Spleen (tissue), 11 donors: Measurements from ENCODE around the gene TCEAL3. TPM values are rescaled to one million over a fixed set of nuclear protein-coding genes. Genes with fewer than 3 reads are reported as not detected.
A peak's percentile ranks its signal among the peaks of the same experiment; 100 is the strongest.

ENCODE experiments used
- DNase-seq: peaks from one replicate; pipeline ENCODE4 v3.0.0-alpha.2; 2020
- H3K27ac ChIP-seq, 8 donors: fragments of 200-600 bp; sonication (generic) in 7 of 8; 1 replicate in 4 of 8; 2 replicates in 4 of 8; pipeline versions ENCODE4 v1.5.0 to v1.8.0; 2016 to 2021; ENCODE audit warnings: inconsistent platforms in 4 of 8, mild to moderate bottlenecking in 4 of 8, moderate library complexity in 1 of 8
- H3K27me3 ChIP-seq, 7 donors: fragments of 200-600 bp; sonication (generic) in 6 of 7; replicated peaks in 1 of 7; 1 replicate in 4 of 7; 2 replicates in 3 of 7; pipeline versions ENCODE4 v1.5.0 to v1.8.0; 2016 to 2021; ENCODE audit warnings: inconsistent platforms in 3 of 7, mild to moderate bottlenecking in 1 of 7
- H3K36me3 ChIP-seq, 6 donors: fragments of 200-600 bp; sonication (generic) in 5 of 6; 1 replicate in 4 of 6; 2 replicates in 2 of 6; pipeline versions ENCODE4 v1.5.0 to v1.8.0; 2016 to 2021; ENCODE audit warnings: inconsistent platforms in 2 of 6
- H3K4me1 ChIP-seq, 6 donors: fragments of 200-600 bp; sonication (generic) in 5 of 6; 1 replicate in 3 of 6; 2 replicates in 3 of 6; pipeline versions ENCODE4 v1.5.0 to v1.8.0; 2016 to 2021; ENCODE audit warnings: inconsistent platforms in 3 of 6
- H3K4me3 ChIP-seq, 8 donors: fragments of 200-600 bp; sonication (generic) in 7 of 8; 1 replicate in 4 of 8; 2 replicates in 4 of 8; pipeline versions ENCODE4 v1.5.0 to v1.8.0; 2016 to 2021; ENCODE audit warnings: inconsistent platforms in 4 of 8, mild to moderate bottlenecking in 4 of 8, moderate library complexity in 2 of 8
- H3K9me3 ChIP-seq, 8 donors: fragments of 200-600 bp; sonication (generic) in 7 of 8; 1 replicate in 4 of 8; 2 replicates in 4 of 8; pipeline versions ENCODE4 v1.5.0 to v1.8.0; 2016 to 2021; ENCODE audit warnings: inconsistent platforms in 4 of 8
- POLR2A ChIP-seq, 3 donors: fragments of 450-650 bp; IDR thresholded peaks; one replicate each; pipeline ENCODE4 v1.5.1; 2017; ENCODE audit warnings: antibody characterized with exemption in 3 of 3, mild to moderate bottlenecking in 1 of 3
- POLR2AphosphoS5 ChIP-seq, 3 donors: sonication (generic); formaldehyde crosslinking; IDR thresholded peaks; one replicate each; pipeline ENCODE4 v1.5.1; 2017; ENCODE audit warnings: antibody characterized with exemption in 3 of 3
- WGBS, 5 donors: extraction: QIAGEN DNeasy Blood & Tissue Kit in 3 of 5; methylation state at CpG; one replicate each; pipeline versions ENCODE4 v1.1.5 to v1.1.7; 2013 to 2018; 5-methylcytosine and 5-hydroxymethylcytosine counted together
- intact Hi-C: fragments of 100-400 bp; cut with DNase I; formaldehyde crosslinking; loops from one replicate; pipeline ENCODE4 v1.15.0; 2023; ENCODE audit warnings: low total_unique reads
- polyA plus RNA-seq, 3 donors: library from polyadenylated mRNA; stranded (reverse); fragments of 200-250 nt; gene quantifications; one replicate each; pipeline ENCODE4 v1.2.1, GENCODE V29; 2013
- total RNA-seq, 7 donors: library from RNA; depleted of rRNA in 3 of 7; stranded (reverse); fragments of >200 nt in 3 of 7; fragmentation: NEBNext Ultra II Directional in 4 of 7; extraction: Animal tissue kit (Norgen Biotek cat#: 25700) in 4 of 7; gene quantifications; one replicate each; pipeline versions ENCODE4 v1.1.0 to v1.2.1, GENCODE V29; 2016 to 2021
- TF ChIP-seq, protein P1 (sequence below), 11 experiments: fragments of 200-600 bp in 7 of 11; fragments of 450-650 bp in 4 of 11; sonication (generic) in 4 of 11; IDR thresholded peaks in 8 of 11; conservative IDR thresholded peaks in 3 of 11; 1 replicate in 7 of 11; 2 replicates in 4 of 11; pipeline versions ENCODE4 v1.4.0 to v1.8.0; 2016 to 2021; ENCODE audit warnings: antibody characterized with exemption in 11 of 11, inconsistent platforms in 4 of 11, mild to moderate bottlenecking in 1 of 11
- donor health status: healthy with polysubstance abuse.
- donor health status: DM: no; HTN: no; CAD: no; lungs with moderate emphysema.
- donor health status: DM: no; HTN: no; CAD: no.
- donor health status: Bipolar disorder and iron deficiency.
- donor health status: healthy.
- donor health status: DM: no; HTN: no; CAD: no.
- donor health status: DM: yes; HTN: yes; CAD: no.

Gene TCEAL3
- total and polyA plus RNA-seq, 10 donors: 16.1 to 36.4 (median 25.4) TPM

DNA sequence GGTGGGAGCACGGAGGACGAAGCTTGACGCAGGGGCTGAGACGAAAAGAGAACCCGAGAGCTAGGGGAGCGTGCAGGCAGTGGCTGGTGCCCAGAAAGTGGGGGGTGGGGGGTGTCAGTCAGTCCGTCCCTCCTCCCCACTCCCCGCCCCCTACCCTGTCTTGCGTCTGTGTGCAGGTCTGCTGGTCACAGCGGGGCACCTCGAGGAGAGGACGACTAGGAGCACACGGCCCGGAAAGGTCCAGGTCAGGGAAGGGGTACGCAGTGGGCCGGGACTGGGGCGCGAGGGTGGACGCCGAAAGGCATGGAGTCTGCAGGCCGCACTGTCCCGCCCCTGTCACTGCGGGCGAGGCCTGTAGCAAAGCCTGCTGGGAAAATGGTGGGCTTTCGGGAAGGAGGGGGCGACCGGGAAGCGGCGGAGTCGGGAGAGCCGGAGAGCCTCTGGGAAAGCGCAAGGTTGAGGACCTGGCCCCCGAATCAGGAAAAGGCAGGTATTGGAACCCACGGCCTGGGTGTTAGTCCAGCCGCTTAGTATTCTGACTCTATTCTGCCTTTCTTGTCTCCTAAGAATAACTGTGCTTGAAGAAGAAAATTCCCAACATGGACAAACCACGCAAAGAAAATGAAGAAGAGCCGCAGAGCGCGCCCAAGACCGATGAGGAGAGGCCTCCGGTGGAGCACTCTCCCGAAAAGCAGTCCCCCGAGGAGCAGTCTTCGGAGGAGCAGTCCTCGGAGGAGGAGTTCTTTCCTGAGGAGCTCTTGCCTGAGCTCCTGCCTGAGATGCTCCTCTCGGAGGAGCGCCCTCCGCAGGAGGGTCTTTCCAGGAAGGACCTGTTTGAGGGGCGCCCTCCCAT lies 21.8 kb downstream of the TCEAL3 start:
- WGBS, 5 donors: 0 to 30% (median 2%) methylated on average over 28 to 49 of the region's 49 CpGs
- TF ChIP-seq POLR2A (IDR thresholded peaks at IDR 0.05): no peak
- TF ChIP-seq POLR2AphosphoS5 (IDR thresholded peaks at IDR 0.05): peak in 2 of 3 donors; percentile 68 to 81
- TF ChIP-seq, protein P1, sequence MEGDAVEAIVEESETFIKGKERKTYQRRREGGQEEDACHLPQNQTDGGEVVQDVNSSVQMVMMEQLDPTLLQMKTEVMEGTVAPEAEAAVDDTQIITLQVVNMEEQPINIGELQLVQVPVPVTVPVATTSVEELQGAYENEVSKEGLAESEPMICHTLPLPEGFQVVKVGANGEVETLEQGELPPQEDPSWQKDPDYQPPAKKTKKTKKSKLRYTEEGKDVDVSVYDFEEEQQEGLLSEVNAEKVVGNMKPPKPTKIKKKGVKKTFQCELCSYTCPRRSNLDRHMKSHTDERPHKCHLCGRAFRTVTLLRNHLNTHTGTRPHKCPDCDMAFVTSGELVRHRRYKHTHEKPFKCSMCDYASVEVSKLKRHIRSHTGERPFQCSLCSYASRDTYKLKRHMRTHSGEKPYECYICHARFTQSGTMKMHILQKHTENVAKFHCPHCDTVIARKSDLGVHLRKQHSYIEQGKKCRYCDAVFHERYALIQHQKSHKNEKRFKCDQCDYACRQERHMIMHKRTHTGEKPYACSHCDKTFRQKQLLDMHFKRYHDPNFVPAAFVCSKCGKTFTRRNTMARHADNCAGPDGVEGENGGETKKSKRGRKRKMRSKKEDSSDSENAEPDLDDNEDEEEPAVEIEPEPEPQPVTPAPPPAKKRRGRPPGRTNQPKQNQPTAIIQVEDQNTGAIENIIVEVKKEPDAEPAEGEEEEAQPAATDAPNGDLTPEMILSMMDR (IDR thresholded peaks at IDR 0.05 in 8 of 11, conservative IDR thresholded peaks at IDR 0.05 in 3 of 11): peak in 3 of 11 experiments; percentile 13 to 27 (median 19)
- intact Hi-C loops: no loop called here

GRCh38 chrX:103630171-103630511 lies 22.4 kb downstream of the TCEAL3 start:
- Histone ChIP-seq H3K27me3 (peaks cover 0 to 8% (median 0%) of the 10 kb centered on the region in 7 donors), H3K27ac (peak overlapping the region; percentile 28 to 88 (median 85)), H3K4me1 (peaks cover 0 to 19% (median 6%) of the 10 kb centered on the region in 6 donors), H3K4me3 (peak overlapping the region in 7 of 8 donors; percentile 50 to 72 (median 56)), H3K36me3 (no peaks in the 10 kb centered on the region), H3K9me3 (no peaks in the 10 kb centered on the region)
- no peak for TF ChIP-seq POLR2AphosphoS5 (IDR thresholded peaks at IDR 0.05)
- TF ChIP-seq, protein P1 (IDR thresholded peaks at IDR 0.05 in 8 of 11, conservative IDR thresholded peaks at IDR 0.05 in 3 of 11): no peak
- no peak for TF ChIP-seq POLR2A (IDR thresholded peaks at IDR 0.05)
- no peak for DNase-seq
- intact Hi-C loops: no loop called here
- WGBS, 5 donors: 30 to 59% (median 41%) methylated on average over 6 of the region's 6 CpGs

More for the DNA sequence above, 21.8 kb downstream of the TCEAL3 start:
- H3K36me3 ChIP-seq: no peaks in the 10 kb centered on the region
- peak overlapping the region; percentile 50 to 72 (median 56) for H3K4me3 ChIP-seq
- H3K9me3 ChIP-seq: no peaks in the 10 kb centered on the region
- H3K27ac ChIP-seq: peak overlapping the region; percentile 75 to 88 (median 85)
- peaks cover 0 to 8% (median 0%) of the 10 kb centered on the region in 7 donors for H3K27me3 ChIP-seq
- DNase-seq: peak; percentile 83
- peaks cover 0 to 19% (median 6%) of the 10 kb centered on the region in 6 donors for H3K4me1 ChIP-seq

DNA sequence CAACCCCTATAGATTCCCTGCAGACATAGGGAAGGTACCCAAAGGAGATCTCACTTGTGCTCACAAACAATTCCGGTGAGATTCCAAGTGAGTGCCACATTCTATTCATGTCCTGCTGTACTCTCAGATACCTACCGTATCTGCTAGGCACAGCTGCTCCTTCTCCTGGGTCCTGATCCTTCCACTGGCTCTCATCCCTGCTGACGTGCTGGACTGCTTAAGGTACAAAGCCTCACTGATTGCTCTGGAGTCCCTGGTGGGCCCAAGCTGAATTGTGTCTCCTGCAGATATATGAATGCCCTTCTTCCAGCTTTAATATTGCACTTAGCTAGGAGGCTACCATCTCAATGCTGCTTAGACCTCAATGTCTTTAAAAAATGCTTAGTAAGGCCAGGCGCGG lies 23.4 kb downstream of the TCEAL3 start:
- no peak for DNase-seq
- TF ChIP-seq, protein P1 (IDR thresholded peaks at IDR 0.05 in 8 of 11, conservative IDR thresholded peaks at IDR 0.05 in 3 of 11): no peak
- no peak for TF ChIP-seq POLR2AphosphoS5 (IDR thresholded peaks at IDR 0.05)
- TF ChIP-seq POLR2A (IDR thresholded peaks at IDR 0.05): no peak
- no peaks in the 10 kb centered on the region for H3K9me3 ChIP-seq
- intact Hi-C loops: no loop called here
- peaks cover 0 to 19% (median 6%) of the 10 kb centered on the region in 6 donors for H3K4me1 ChIP-seq
- H3K4me3 ChIP-seq: no peak overlapping the region
- 85 to 100% (median 97%) methylated on average over 5 of the region's 5 CpGs for WGBS, 5 donors
- H3K36me3 ChIP-seq: no peaks in the 10 kb centered on the region
- no peak overlapping the region for H3K27ac ChIP-seq
- H3K27me3 ChIP-seq: peaks cover 0 to 8% (median 0%) of the 10 kb centered on the region in 7 donors

DNA sequence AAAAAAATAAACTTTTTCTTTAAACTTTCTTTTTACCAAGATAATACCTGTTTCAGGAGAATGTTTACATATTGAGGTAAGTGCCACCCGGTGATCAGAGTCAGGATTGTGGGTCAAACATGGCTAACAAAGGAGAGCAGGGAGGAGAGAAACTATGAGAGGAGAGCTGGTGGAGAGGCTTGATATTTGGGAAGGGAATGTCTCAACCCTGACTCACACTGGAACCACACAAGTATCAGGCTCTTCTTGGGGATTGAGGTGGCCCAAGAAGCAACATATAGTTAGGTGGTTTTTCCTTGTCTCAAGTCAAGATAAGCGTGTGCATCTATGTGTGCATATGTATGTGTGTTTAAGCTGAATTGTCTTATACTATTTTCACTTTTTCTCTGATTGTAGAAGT lies 27.7 kb downstream of the TCEAL3 start:
- 76 to 89% (median 80%) methylated on average over 2 of the region's 2 CpGs for whole genome bisulfite sequencing, 5 donors

More for the DNA sequence above, 27.7 kb downstream of the TCEAL3 start:
- Histone ChIP-seq H3K36me3 (no peaks in the 10 kb centered on the region), H3K27me3 (peaks cover 0 to 2% (median 0%) of the 10 kb centered on the region in 7 donors), H3K9me3 (no peaks in the 10 kb centered on the region), H3K27ac (no peak overlapping the region), H3K4me1 (peaks cover 0 to under 1% (median 0%) of the 10 kb centered on the region in 6 donors), H3K4me3 (no peak overlapping the region)
- no peak for DNase-seq
- intact Hi-C loops: no loop called here
- TF ChIP-seq POLR2A (IDR thresholded peaks at IDR 0.05) (no peak), POLR2AphosphoS5 (IDR thresholded peaks at IDR 0.05) (no peak)
- TF ChIP-seq, protein P1 (IDR thresholded peaks at IDR 0.05 in 8 of 11, conservative IDR thresholded peaks at IDR 0.05 in 3 of 11): no peak
